HFFc6 (cell line): Measurements from ENCODE around the gene SUGCT. TPM values are rescaled to one million over a fixed set of nuclear protein-coding genes. Genes with fewer than 3 reads are reported as not detected.

Experiments used
- DNase-seq: peaks from one replicate; pipeline ENCODE4 v3.0.0-alpha.2; 2018
- H3K27ac Mint-ChIP-seq: 2 replicates; pipeline ENCODE4 v1.8.0; 2020; ENCODE audit warnings: mild to moderate bottlenecking, mixed read lengths
- H3K27me3 Mint-ChIP-seq: 2 replicates; pipeline ENCODE4 v1.8.0; 2021; ENCODE audit warnings: mild to moderate bottlenecking, moderate library complexity, mixed read lengths; ENCODE audit not compliant: insufficient read depth
- H3K36me3 Mint-ChIP-seq: 2 replicates; pipeline ENCODE4 v1.8.0; 2021; ENCODE audit warnings: low read depth, mixed read lengths
- H3K4me1 Mint-ChIP-seq: 2 replicates; pipeline ENCODE4 v1.8.0; 2020; ENCODE audit warnings: low read depth, mixed read lengths
- H3K4me3 Mint-ChIP-seq: 2 replicates; pipeline ENCODE4 v1.8.0; 2020; ENCODE audit warnings: mild to moderate bottlenecking, moderate library complexity, mixed read lengths
- H3K9me3 Mint-ChIP-seq: 2 replicates; pipeline ENCODE4 v1.8.0; 2020; ENCODE audit warnings: mild to moderate bottlenecking, mixed read lengths
- total RNA-seq, 6 experiments: library from RNA; stranded (reverse); fragmentation: NEBNext Ultra II Directional; extraction: Animal tissue kit (Norgen Biotek cat#: 25700); gene quantifications; 2 replicates in 1 of 6; 3 replicates in 5 of 6; pipeline ENCODE4 v1.2.3, GENCODE V29; 2021
- TF ChIP-seq, protein P1 (sequence below): fragments of 200-600 bp; sonication (generic); IDR thresholded peaks from 2 replicates; pipeline ENCODE4 v1.5.0; 2021; ENCODE audit warnings: antibody characterized with exemption, mild to moderate bottlenecking

Gene SUGCT
- total RNA-seq, 6 experiments from 2014 or later, result 12.9 to 20.1 (median 17.1) TPM

DNA sequence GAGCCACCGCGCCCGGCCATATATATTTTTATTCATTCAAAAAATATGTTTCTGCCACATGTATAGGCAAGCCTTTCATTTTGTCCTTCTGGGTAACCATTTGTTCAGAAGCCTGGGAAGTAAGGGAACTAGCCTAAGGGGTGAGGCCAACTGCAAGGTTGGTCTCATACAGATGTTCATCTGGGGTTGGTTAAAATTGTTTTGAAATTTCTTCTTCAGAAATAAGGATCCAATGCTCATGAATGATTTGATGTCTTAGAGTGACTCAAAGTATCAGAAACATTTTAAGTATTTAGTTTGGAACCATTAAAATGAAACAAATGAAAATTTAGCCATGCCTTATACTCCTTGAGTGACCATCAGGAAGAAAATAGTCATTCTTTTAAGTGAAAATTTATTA, 397.2 kb downstream of the SUGCT start:
- Mint-ChIP-seq H3K27ac (peak overlapping the region; percentile 8; the same call in 1 of the 2 replicates), H3K4me1 (peaks cover 42% of the 10 kb centered on the region), H3K27me3 (no peaks in the 10 kb centered on the region), H3K36me3 (no peaks in the 10 kb centered on the region), H3K4me3 (no peak overlapping the region), H3K9me3 (no peaks in the 10 kb centered on the region)
- TF ChIP-seq, protein P1, sequence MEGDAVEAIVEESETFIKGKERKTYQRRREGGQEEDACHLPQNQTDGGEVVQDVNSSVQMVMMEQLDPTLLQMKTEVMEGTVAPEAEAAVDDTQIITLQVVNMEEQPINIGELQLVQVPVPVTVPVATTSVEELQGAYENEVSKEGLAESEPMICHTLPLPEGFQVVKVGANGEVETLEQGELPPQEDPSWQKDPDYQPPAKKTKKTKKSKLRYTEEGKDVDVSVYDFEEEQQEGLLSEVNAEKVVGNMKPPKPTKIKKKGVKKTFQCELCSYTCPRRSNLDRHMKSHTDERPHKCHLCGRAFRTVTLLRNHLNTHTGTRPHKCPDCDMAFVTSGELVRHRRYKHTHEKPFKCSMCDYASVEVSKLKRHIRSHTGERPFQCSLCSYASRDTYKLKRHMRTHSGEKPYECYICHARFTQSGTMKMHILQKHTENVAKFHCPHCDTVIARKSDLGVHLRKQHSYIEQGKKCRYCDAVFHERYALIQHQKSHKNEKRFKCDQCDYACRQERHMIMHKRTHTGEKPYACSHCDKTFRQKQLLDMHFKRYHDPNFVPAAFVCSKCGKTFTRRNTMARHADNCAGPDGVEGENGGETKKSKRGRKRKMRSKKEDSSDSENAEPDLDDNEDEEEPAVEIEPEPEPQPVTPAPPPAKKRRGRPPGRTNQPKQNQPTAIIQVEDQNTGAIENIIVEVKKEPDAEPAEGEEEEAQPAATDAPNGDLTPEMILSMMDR, result no peak
- no peak for DNase-seq

DNA sequence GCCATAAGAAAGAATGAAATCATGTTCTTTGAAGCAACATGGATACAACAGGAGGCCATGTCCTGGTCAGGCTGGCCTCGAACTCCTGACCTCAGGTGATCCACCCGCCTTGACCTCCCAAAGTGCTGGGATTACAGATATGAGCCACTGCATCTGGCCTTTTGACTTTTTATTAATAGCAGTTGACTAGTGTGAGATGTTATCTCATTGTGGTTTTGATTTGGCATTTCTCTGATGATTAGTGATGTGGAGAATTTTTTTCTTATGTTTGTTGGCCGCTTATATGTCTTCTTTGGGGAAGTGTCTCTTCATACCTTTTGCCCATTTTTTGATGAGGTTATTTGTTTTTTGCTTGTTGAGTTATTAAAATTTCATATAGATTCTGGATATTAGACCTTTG, 400.9 kb downstream of the SUGCT start:
- Mint-ChIP-seq H3K27me3 (no peaks in the 10 kb centered on the region), H3K36me3 (no peaks in the 10 kb centered on the region), H3K9me3 (no peaks in the 10 kb centered on the region), H3K27ac (no peak overlapping the region), H3K4me3 (peak overlapping the region; percentile 2; the same call in 1 of the 2 replicates), H3K4me1 (peaks cover 32% of the 10 kb centered on the region)
- DNase-seq, result no peak
- TF ChIP-seq, protein P1, result no peak

DNA sequence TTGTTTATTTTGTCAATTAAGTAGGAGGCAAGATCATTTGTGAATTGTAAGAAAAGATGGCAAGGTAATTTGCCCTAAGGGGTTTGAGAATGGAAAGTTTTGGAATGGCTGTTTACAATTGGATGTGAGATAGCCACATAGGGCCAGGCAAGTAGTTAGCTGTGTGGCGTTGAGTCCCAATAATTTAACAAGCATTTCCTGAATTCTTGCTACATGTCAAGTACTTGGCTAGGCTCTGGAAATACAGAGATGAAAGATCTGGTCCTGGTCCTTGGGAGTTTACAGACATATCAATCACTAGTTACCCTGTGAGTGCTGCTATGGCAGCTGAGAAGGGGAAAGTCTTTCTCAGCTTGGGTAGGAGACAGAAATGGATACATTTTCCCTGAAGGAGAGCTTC, 401.6 kb downstream of the SUGCT start:
- Mint-ChIP-seq H3K27ac (no peak overlapping the region), H3K4me3 (0 out of 2 replicates have a peak overlapping the region, but pooled peaks have one; percentile 2), H3K9me3 (no peaks in the 10 kb centered on the region), H3K36me3 (no peaks in the 10 kb centered on the region), H3K4me1 (peaks cover 33% of the 10 kb centered on the region), H3K27me3 (no peaks in the 10 kb centered on the region)
- no peak for DNase-seq
- TF ChIP-seq, protein P1, result no peak

DNA sequence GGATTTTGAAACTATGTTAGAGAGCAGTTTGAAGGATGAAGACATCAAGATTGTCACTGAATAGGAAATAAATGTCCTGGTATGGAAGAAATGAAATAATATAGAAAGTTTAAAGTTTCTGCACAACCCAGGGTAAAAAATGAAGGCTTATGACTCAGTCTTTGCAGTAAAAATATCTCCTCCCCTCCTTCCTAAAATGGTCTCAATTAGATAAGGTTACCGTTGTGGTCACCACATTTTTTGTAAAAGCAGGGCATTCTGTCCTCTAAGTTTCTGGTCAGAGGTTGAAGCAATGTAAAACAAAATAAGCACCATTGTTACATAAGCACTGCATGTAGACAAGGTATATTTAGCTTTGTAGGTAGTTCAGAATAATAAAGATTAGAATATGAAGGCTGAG, 403.5 kb downstream of the SUGCT start:
- Mint-ChIP-seq H3K27ac (no peak overlapping the region), H3K9me3 (no peaks in the 10 kb centered on the region), H3K4me3 (no peak overlapping the region), H3K27me3 (peaks cover 1% of the 10 kb centered on the region), H3K4me1 (peaks cover 33% of the 10 kb centered on the region), H3K36me3 (no peaks in the 10 kb centered on the region)
- DNase-seq, result no peak
- TF ChIP-seq, protein P1, result no peak

DNA sequence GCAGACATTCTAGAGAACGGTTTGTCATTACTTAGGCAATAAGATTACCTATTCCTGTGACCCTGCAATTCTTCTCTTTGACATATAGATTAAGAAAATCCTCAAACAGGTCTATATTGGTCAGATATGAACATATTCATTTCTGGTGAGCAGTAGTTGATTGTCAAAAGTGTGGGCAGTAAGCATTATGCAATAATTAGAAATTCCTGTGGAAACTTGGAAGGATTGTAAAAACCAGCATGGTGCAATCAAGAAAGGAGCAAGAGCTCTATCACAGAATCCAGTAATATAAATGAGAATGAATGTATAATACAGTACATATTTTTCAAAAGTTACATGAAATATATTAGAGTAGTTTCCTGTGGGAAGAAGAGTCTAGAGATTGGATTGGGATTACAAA, 406.5 kb downstream of the SUGCT start:
- no peaks in the 10 kb centered on the region for H3K9me3 Mint-ChIP-seq
- no peak overlapping the region for H3K27ac Mint-ChIP-seq
- no peaks in the 10 kb centered on the region for H3K36me3 Mint-ChIP-seq
- no peak for DNase-seq
- TF ChIP-seq, protein P1, result no peak
- H3K27me3 Mint-ChIP-seq, result peaks cover 1% of the 10 kb centered on the region
- no peak overlapping the region for H3K4me3 Mint-ChIP-seq
- H3K4me1 Mint-ChIP-seq, result peaks cover 48% of the 10 kb centered on the region
